H1 (cell line): ENCODE measurements around the gene LRRC25.

Experiments
- CBX5 ChIP-seq: fragments of 300-800, 300-1000 bp; sonication (generic); IDR thresholded peaks from 2 replicates; pipeline ENCODE4 v1.7.1; 2016; ENCODE audit warnings: antibody characterized with exemption, low read length, low read depth
- CHD1 ChIP-seq: IDR thresholded peaks from 2 replicates; pipeline ENCODE4 v1.6.1; 2012; ENCODE audit warnings: low read depth, low read length, improper control_type of control experiment
- CTCF ChIP-seq, 3 experiments: IDR thresholded peaks; 1 replicate in 2 of 3; 2 replicates in 1 of 3; pipeline versions ENCODE4 v1.5.1 to v1.6.1; 2011; ENCODE audit warnings: low read length in 3 of 3, mild to moderate bottlenecking in 3 of 3, inconsistent platforms in 2 of 3, low read depth in 1 of 3, moderate library complexity in 1 of 3; ENCODE audit not compliant: insufficient read depth in 1 of 3; ENCODE audit errors: control extremely low read depth in 1 of 3
- EP300 ChIP-seq, 2 experiments: IDR thresholded peaks; 1 replicate in 1 of 2; 2 replicates in 1 of 2; pipeline ENCODE4 v1.6.1; 2011 to 2012; ENCODE audit warnings: low read depth in 2 of 2, low read length in 2 of 2, mild to moderate bottlenecking in 2 of 2, borderline replicate concordance in 1 of 2, inconsistent platforms in 1 of 2, moderate library complexity in 1 of 2
- EZH2 ChIP-seq: fragments of 200-600 bp; sonication (generic); IDR thresholded peaks from 2 replicates; pipeline ENCODE4 v1.7.1; 2012; ENCODE audit warnings: low read depth, mild to moderate bottlenecking, moderate library complexity, low read length, inconsistent platforms; ENCODE audit not compliant: severe bottlenecking
- FOSL1 ChIP-seq: IDR thresholded peaks from 2 replicates; pipeline ENCODE4 v1.6.1; 2011; ENCODE audit warnings: mild to moderate bottlenecking, low read depth, low read length, moderate library complexity; ENCODE audit not compliant: insufficient read depth
- GABPA ChIP-seq: IDR thresholded peaks from 2 replicates; pipeline ENCODE4 v1.6.1; 2011; ENCODE audit warnings: mild to moderate bottlenecking, low read length, moderate library complexity, borderline replicate concordance; ENCODE audit not compliant: insufficient read depth
- NANOG ChIP-seq: IDR thresholded peaks from 2 replicates; pipeline ENCODE4 v1.6.1; 2011; ENCODE audit warnings: low read length, low read depth, mild to moderate bottlenecking, inconsistent platforms; ENCODE audit not compliant: insufficient read depth, poor library complexity, severe bottlenecking
- SUZ12 ChIP-seq: fragments of 200-600 bp; sonication (generic); IDR thresholded peaks from 2 replicates; pipeline ENCODE4 v1.6.1; 2012; ENCODE audit warnings: mild to moderate bottlenecking, inconsistent platforms, low read length, moderate library complexity, mixed read lengths

GRCh38 chr19:18415178-18415867 lies 17.9 kb upstream of the LRRC25 start:
- TF ChIP-seq CBX5 (no peak), GABPA (no peak), EZH2 (no peak), CTCF (IDR thresholded peaks at IDR 0.05; ENCODE audit: control extremely low read depth in 1 of 3, insufficient read depth in 1 of 3, low read depth in 1 of 3, low read length in 3 of 3) (no peak), CHD1 (no peak), NANOG (no peak), SUZ12 (no peak), EP300 (IDR thresholded peaks at IDR 0.05; ENCODE audit: borderline replicate concordance in 1 of 2, low read depth in 2 of 2, low read length in 2 of 2) (no peak), FOSL1 (no peak)
